T-cell (primary cell): ENCODE results near the gene ZNF619. TPM values are rescaled to one million over a fixed set of nuclear protein-coding genes. Genes with fewer than 3 reads are reported as not detected.
"Not testable (repeated sequence)": the region's sequence is repeated elsewhere in the genome, so short reads cannot be mapped to it uniquely, and the experiment has no call there.

ENCODE experiments used
- ATAC-seq, 4 experiments: fragments of 200-7000 bp in 3 of 4; fragments of 150-1000 bp in 1 of 4; cut with Tn5 transposase; replicated peaks in 1 of 4; 1 replicate in 3 of 4; 2 replicates in 1 of 4; pipeline ENCODE4 v1.10.0; 2021; ENCODE audit warnings: moderate library complexity in 3 of 4, mild to moderate bottlenecking in 2 of 4, moderate number of reproducible peaks in 1 of 4
- CTCF ChIA-PET, 2 donors: fragments of 300-600 bp; sonication (Branson Sonifier 250); formaldehyde crosslinking; loops; one replicate each; lab custom pipeline; 2022; ENCODE audit warnings: antibody characterized with exemption in 2 of 2; lab: Charles Lee
- POLR2A ChIA-PET, 2 donors: fragments of 300-600 bp; sonication (Branson Sonifier 250); formaldehyde crosslinking; loops; one replicate each; lab custom pipeline; 2022; ENCODE audit warnings: antibody characterized with exemption in 2 of 2; lab: Charles Lee
- DNase-seq, 35 experiments: peaks; one replicate each; pipeline versions ENCODE4 v3.0.0 to v3.0.0-alpha.2; 2013 to 2023
- H3K27ac ChIP-seq: one replicate; pipeline ENCODE4 v1.5.1; 2013; ENCODE audit warnings: low read length
- H3K27me3 ChIP-seq, 2 experiments: replicated peaks in 1 of 2; 1 replicate in 1 of 2; 2 replicates in 1 of 2; pipeline versions ENCODE4 v1.6.1 to v1.7.0; 2013; ENCODE audit warnings: low read length in 1 of 2, mixed read lengths in 1 of 2; ENCODE audit not compliant: control insufficient read depth in 2 of 2, insufficient read depth in 2 of 2; ENCODE audit errors: extremely low read depth in 1 of 2
- H3K36me3 ChIP-seq, 2 donors: 1 replicate in 1 of 2; 2 replicates in 1 of 2; pipeline versions ENCODE4 v1.6.1 to v1.7.0; 2013; ENCODE audit warnings: low read length in 1 of 2; ENCODE audit not compliant: control insufficient read depth in 2 of 2, insufficient read depth in 1 of 2; ENCODE audit errors: extremely low read depth in 1 of 2
- H3K4me1 ChIP-seq, 2 experiments: 1 replicate in 1 of 2; 2 replicates in 1 of 2; pipeline versions ENCODE4 v1.6.1 to v1.7.0; 2013; ENCODE audit warnings: low read length in 2 of 2, mixed read lengths in 1 of 2; ENCODE audit not compliant: insufficient read depth in 2 of 2, control insufficient read depth in 1 of 2; ENCODE audit errors: extremely low read depth in 1 of 2
- H3K4me3 ChIP-seq, 2 donors: 1 replicate in 1 of 2; 2 replicates in 1 of 2; pipeline versions ENCODE4 v1.5.1 to v1.7.0; 2013; ENCODE audit warnings: mild to moderate bottlenecking in 2 of 2, low read length in 1 of 2, moderate library complexity in 1 of 2; ENCODE audit not compliant: control insufficient read depth in 1 of 2; ENCODE audit errors: extremely low read depth in 1 of 2
- H3K9me3 ChIP-seq: 2 replicates; pipeline ENCODE4 v1.7.0; 2013
- H3K27ac Mint-ChIP-seq, 2 donors: one replicate each; pipeline ENCODE4 v1.8.0; 2020 to 2021; ENCODE audit warnings: mild to moderate bottlenecking in 2 of 2, mixed read lengths in 2 of 2
- H3K27me3 Mint-ChIP-seq, 2 donors: one replicate each; pipeline ENCODE4 v1.8.0; 2021 to 2022; ENCODE audit warnings: mixed read lengths in 2 of 2
- H3K36me3 Mint-ChIP-seq: one replicate; pipeline ENCODE4 v1.8.0; 2021; ENCODE audit warnings: mixed read lengths
- H3K4me1 Mint-ChIP-seq, 3 donors: one replicate each; pipeline ENCODE4 v1.8.0; 2020 to 2022; ENCODE audit warnings: mixed read lengths in 3 of 3, mild to moderate bottlenecking in 1 of 3
- H3K4me3 Mint-ChIP-seq, 3 donors: one replicate each; pipeline ENCODE4 v1.8.0; 2020 to 2022; ENCODE audit warnings: mild to moderate bottlenecking in 3 of 3, mixed read lengths in 3 of 3, moderate library complexity in 3 of 3
- H3K9me3 Mint-ChIP-seq, 3 donors: one replicate each; pipeline ENCODE4 v1.8.0; 2020 to 2022; ENCODE audit warnings: mixed read lengths in 3 of 3
- WGBS: methylation state at CpG from one replicate; pipeline ENCODE4 v1.1.5; 2013; ENCODE audit warnings: missing lambda C conversion rate; ENCODE audit not compliant: insufficient coverage; 5-methylcytosine and 5-hydroxymethylcytosine counted together
- total RNA-seq, 35 experiments: library from RNA in 6 of 35; stranded (reverse) in 6 of 35; fragments of 120-200 nt in 1 of 35; gene quantifications; one replicate each; pipeline versions ENCODE4 v1.2.1 to v1.2.4 and lab custom pipeline; 2013 to 2026

The ZNF619 gene
- total RNA-seq, 5 donors from 2014 or later (not counting 1 experiment from before 2014, with no cell fraction given), result 7.3 to 12.2 (median 11.2) TPM

DNA sequence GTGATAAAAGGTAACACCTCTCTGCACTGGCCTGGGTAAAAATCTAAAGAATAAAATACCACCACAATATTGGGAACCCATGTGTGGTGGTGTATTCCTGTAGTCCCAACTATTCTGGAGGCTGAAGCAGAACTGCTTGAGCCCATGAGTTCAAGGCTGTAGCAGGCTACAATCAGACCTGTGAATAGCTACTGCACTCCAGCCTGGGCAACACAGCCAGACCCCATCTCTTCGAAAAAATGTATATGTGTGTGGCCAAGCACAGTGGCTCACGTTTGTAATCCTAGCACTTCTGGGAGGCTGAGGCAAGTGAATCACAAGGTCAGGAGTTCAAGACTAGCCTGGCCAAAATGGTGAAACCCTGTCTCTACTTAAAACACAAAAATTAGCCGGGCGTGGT is 21.6 kb upstream of the ZNF619 start:
- H3K4me1 Mint-ChIP-seq, result peaks cover 55 to 57% (median 55%) of the 10 kb centered on the region in 3 donors
- ChIA-PET POLR2A (interaction anchor here (0.6 to 0.8 kb wide), 2 partner anchors 69 to 1050 kb away, joined by 4 to 8 read pairs; no protein-coding TSS in a partner anchor), CTCF (interaction anchor here in 1 of 2 donors (1.3 kb wide), 1 partner anchor 10 kb away, joined by 3 read pairs; no protein-coding TSS in a partner anchor)
- DNase-seq (no peak), ATAC-seq (no peak)
- Histone ChIP-seq H3K4me3 (no peak overlapping the region), H3K36me3 (peaks cover 9 to 21% of the 10 kb centered on the region in 2 donors), H3K27me3 (no peaks in the 10 kb centered on the region), H3K9me3 (no peaks in the 10 kb centered on the region), H3K4me1 (peaks cover 22 to 41% of the 10 kb centered on the region in 2 experiments), H3K27ac (no peak overlapping the region)
- H3K27me3 Mint-ChIP-seq, result no peaks in the 10 kb centered on the region
- H3K9me3 Mint-ChIP-seq, result no peaks in the 10 kb centered on the region
- peaks cover 21% of the 10 kb centered on the region for H3K36me3 Mint-ChIP-seq
- no peak overlapping the region for H3K27ac Mint-ChIP-seq
- 100% methylated on average over 1 of the region's 4 CpGs for WGBS
- peak overlapping the region; percentile 86 to 91 (median 88) for H3K4me3 Mint-ChIP-seq

DNA sequence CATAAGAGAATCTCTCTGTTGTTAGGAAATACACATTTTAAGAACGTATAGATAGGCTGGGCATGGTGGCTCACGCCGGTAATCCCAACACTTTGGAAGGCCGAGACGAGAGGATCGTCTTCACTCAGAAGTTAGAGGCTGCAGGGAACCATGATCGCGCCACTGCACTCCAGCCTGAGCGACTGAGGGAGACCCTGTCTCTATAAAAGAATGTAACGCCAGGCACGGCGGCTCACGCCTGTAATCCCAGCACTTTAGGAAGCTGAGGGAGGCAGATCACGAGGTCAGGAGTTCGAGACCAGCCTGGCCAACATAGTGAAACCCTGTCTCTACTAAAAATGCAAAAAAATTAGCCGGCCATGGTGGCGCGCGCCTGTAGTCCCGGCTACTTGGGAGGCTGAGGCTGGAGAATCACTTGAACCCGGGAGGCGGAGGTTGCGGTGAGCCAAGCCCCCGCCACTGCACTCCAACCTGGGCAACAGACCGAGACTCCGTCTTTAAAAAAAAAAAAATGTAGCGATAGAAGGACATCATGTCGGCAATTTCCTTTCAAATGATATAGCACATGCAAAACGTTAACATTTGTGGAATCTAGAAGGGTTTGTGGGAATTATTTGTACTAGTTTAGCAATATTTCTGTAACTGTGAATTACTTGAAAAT is 20.5 kb upstream of the ZNF619 start:
- peak overlapping the region; percentile 86 to 91 (median 88) for H3K4me3 Mint-ChIP-seq
- CTCF ChIA-PET, result interaction anchor here in 1 of 2 donors (1.0 to 2.2 kb wide), 2 partner anchors 144 to 1506 kb away, joined by 5 read pairs; partner anchors contain the start of gene ULK4
- ATAC-seq (no peak), DNase-seq (no peak)
- peak overlapping the region; percentile 93 to 94 for H3K27ac Mint-ChIP-seq
- no peaks in the 10 kb centered on the region for H3K27me3 Mint-ChIP-seq
- Histone ChIP-seq H3K36me3 (peaks cover 9 to 32% of the 10 kb centered on the region in 2 donors), H3K9me3 (no peaks in the 10 kb centered on the region), H3K4me1 (peaks cover 22 to 45% of the 10 kb centered on the region in 2 experiments), H3K27ac (peak overlapping the region; percentile 92), H3K27me3 (no peaks in the 10 kb centered on the region), H3K4me3 (peak overlapping the region; percentile 85 to 95)
- POLR2A ChIA-PET, result interaction anchor here in 1 of 2 donors (0.6 to 1.0 kb wide), 5 partner anchors 21 to 1043 kb away, joined by 3 to 4 read pairs (median 3); partner anchors contain the start of genes ZNF619 and ZNF620
- no peaks in the 10 kb centered on the region for H3K9me3 Mint-ChIP-seq
- 66% methylated on average over 25 of the region's 29 CpGs for WGBS
- H3K4me1 Mint-ChIP-seq, result peaks cover 55 to 62% (median 59%) of the 10 kb centered on the region in 3 donors
- peaks cover 26% of the 10 kb centered on the region for H3K36me3 Mint-ChIP-seq

DNA sequence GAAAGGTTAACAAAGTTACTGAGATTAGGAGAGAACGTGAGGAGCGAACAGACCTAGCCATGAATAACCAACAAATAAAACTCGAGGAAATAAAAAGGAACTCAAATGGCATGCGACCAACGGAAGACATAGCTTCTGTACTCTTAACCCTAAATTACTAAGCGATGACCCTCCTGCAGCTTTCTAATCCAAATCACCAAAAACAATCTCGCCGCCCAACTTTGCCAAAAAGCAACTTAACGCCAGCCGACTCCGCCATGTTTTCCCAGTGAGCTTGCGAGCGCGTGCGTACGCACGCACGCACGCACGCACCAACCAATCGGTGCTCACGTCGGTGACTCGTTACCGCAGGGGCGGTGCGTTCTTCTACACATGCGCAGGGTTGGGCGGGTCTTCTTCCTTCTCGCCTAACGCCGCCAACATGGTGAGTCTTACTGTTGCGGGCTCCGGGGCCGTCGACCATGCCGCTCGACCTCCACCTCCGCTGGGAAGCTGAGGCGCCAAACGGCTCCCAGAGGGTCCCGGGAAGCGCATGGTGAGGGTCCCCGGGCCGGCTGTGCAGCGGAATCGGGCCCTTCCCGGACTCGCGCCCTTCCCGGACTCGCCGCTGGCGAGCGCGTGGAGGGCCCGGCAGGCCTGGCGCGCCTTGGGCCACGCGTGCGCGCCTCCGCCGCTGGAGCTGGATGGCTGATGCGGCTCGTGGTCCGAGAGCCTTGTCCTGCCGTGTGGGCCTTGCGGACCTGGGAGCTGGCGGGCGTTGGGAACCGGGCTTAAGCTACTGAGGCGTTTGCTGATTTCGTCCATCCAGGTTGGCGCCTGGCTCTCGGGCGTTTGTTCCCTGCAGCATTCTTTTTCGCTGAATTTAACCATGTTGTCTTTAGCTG is 19.7 kb upstream of the ZNF619 start, which contains the start of gene RPL14:
Gene RPL14 (plus strand): TSS at position 400 of the 884 bp plus-strand sequence. CDS start 133 bp downstream, at position 533.
- Histone ChIP-seq H3K27ac (peak within 1 kb of the TSS; percentile 92), H3K9me3 (no peaks in the 10 kb centered on the region), H3K36me3 (peaks cover 9 to 40% of the 10 kb centered on the region in 2 donors), H3K27me3 (no peaks in the 10 kb centered on the region), H3K4me3 (peak within 1 kb of the TSS; percentile 85 to 95), H3K4me1 (peaks cover 22 to 44% of the 10 kb centered on the region in 2 experiments)
- Mint-ChIP-seq H3K36me3 (peaks cover 33% of the 10 kb centered on the region), H3K9me3 (no peaks in the 10 kb centered on the region), H3K4me1 (peaks cover 51 to 67% (median 52%) of the 10 kb centered on the region in 3 donors), H3K4me3 (peak within 1 kb of the TSS; percentile 86 to 91 (median 88)), H3K27ac (peak within 1 kb of the TSS; percentile 93 to 94), H3K27me3 (no peaks in the 10 kb centered on the region)
- 0% methylated on average over 76 of the region's 79 CpGs for WGBS
- POLR2A ChIA-PET, result interaction anchor here in 1 of 2 donors (0.6 to 1.0 kb wide), 7 partner anchors 20 to 1043 kb away, joined by 3 to 4 read pairs (median 3); partner anchors contain the start of genes ZNF619 and ZNF620
- ATAC-seq, result peak; percentile 73 to 78 (median 76)
- peak; percentile 80 to 97 (median 94) for DNase-seq
- CTCF ChIA-PET, result interaction anchor here (0.6 to 2.2 kb wide), 4 partner anchors 77 to 1505 kb away, joined by 3 to 5 read pairs (median 4); partner anchors contain the start of gene ULK4 (in 1 of the 2)

DNA sequence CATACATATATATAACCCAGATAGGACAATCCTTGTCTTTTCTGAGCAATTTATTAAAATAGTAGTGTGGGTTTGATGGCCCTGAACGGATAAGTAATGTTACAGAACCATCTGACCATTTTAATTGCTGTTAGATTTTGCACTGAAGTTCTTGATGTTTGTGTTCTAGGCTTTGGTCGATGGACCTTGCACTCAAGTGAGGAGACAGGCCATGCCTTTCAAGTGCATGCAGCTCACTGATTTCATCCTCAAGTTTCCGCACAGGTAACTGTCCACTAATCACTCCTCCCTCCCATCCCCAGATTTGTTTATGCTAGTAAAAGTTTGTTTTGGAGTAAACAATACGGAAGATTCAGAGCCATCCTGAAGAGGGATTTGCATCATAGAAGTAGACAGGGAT is 18.4 kb upstream of the ZNF619 start:
- H3K9me3 ChIP-seq, result no peaks in the 10 kb centered on the region
- CTCF ChIA-PET, result interaction anchor here in 1 of 2 donors (2.2 kb wide), 1 partner anchor 146 kb away, joined by 5 read pairs; no protein-coding TSS in a partner anchor
- H3K27me3 ChIP-seq, result no peaks in the 10 kb centered on the region
- no CpG with 5 or more reads among the region's 4 CpGs for WGBS
- H3K27ac Mint-ChIP-seq, result peak overlapping the region; percentile 81 to 89
- H3K9me3 Mint-ChIP-seq, result no peaks in the 10 kb centered on the region
- H3K36me3 Mint-ChIP-seq, result peaks cover 36% of the 10 kb centered on the region
- H3K4me1 ChIP-seq, result peaks cover 19 to 38% of the 10 kb centered on the region in 2 experiments
- peaks cover 9 to 51% of the 10 kb centered on the region in 2 donors for H3K36me3 ChIP-seq
- no peaks in the 10 kb centered on the region for H3K27me3 Mint-ChIP-seq
- peak overlapping the region; percentile 92 for H3K27ac ChIP-seq
- H3K4me1 Mint-ChIP-seq, result peaks cover 44 to 61% (median 48%) of the 10 kb centered on the region in 3 donors
- no peak for ATAC-seq
- peak overlapping the region; percentile 85 to 95 for H3K4me3 ChIP-seq
- POLR2A ChIA-PET, result no interaction called here
- peak overlapping the region; percentile 86 to 91 (median 88) for H3K4me3 Mint-ChIP-seq
- no peak for DNase-seq

DNA sequence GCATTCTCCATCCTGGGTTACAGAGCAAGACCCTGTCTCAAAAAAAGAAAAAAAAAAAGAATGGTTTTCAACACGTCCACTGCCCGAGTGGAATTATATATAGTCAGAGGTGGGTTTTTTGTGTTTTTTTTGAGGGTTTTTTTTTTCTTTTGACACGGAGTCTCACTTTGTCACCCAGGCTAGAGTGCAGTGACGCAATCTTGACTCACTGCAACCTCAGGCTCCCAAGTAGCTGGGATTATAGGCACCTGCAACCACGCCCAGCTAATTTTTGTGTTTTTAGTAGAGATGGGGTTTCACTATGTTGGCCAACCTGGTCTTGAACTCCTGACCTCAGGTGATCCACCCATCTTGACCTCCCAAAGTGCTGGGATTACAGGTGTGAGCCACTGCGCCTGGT is 16.4 kb upstream of the ZNF619 start:
- H3K27ac Mint-ChIP-seq, result peak overlapping the region in 1 of 2 donors; percentile 11
- CTCF ChIA-PET, H3K4me3 Mint-ChIP-seq, DNase-seq, H3K4me3 ChIP-seq, H3K27me3 Mint-ChIP-seq, ATAC-seq, H3K9me3 ChIP-seq, H3K27ac ChIP-seq, H3K27me3 ChIP-seq, H3K9me3 Mint-ChIP-seq: not testable (repeated sequence)
- Histone ChIP-seq H3K36me3 (peaks cover 9 to 61% of the 10 kb centered on the region in 2 donors), H3K4me1 (peaks cover 30 to 44% of the 10 kb centered on the region in 2 experiments)
- peaks cover 61 to 69% (median 65%) of the 10 kb centered on the region in 3 donors for H3K4me1 Mint-ChIP-seq
- WGBS, result 78% methylated on average over 4 of the region's 6 CpGs
- POLR2A ChIA-PET, result interaction anchor here (0.6 kb wide), 2 partner anchors 779 to 1311 kb away, joined by 3 to 12 read pairs; no protein-coding TSS in a partner anchor
- H3K36me3 Mint-ChIP-seq, result peaks cover 53% of the 10 kb centered on the region
